ENCODE results near the gene RBM33.

DNA sequence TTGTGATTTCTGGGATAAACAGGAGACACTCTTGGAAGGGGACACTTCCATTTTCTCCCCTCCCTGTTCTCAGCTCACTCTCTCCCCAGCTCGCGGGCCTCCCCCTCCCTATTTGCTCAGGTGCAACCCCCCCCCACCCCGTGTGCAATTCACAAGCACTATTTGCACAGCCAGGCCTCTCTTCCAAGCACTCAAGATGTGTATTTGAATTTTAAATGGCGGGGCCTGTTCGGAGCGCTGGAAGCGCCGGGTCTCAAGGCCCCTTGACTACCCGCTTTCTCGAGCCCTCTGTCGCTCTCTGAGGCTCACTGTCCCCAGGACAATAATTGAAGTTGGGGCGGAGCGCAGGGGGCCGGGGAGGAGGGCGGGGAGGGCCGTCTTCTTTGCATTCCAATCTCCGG, 160.0 kb downstream of the RBM33 start:
- TF ChIP-seq, protein P1, sequence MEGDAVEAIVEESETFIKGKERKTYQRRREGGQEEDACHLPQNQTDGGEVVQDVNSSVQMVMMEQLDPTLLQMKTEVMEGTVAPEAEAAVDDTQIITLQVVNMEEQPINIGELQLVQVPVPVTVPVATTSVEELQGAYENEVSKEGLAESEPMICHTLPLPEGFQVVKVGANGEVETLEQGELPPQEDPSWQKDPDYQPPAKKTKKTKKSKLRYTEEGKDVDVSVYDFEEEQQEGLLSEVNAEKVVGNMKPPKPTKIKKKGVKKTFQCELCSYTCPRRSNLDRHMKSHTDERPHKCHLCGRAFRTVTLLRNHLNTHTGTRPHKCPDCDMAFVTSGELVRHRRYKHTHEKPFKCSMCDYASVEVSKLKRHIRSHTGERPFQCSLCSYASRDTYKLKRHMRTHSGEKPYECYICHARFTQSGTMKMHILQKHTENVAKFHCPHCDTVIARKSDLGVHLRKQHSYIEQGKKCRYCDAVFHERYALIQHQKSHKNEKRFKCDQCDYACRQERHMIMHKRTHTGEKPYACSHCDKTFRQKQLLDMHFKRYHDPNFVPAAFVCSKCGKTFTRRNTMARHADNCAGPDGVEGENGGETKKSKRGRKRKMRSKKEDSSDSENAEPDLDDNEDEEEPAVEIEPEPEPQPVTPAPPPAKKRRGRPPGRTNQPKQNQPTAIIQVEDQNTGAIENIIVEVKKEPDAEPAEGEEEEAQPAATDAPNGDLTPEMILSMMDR (IDR thresholded peaks at IDR 0.05) = no peak
- no peak for TF ChIP-seq POLR2A (IDR thresholded peaks at IDR 0.05)

All from thyroid gland (tissue), 4 donors.